B cell (primary cell): Measurements from ENCODE around the gene DPYSL4. TPM values are rescaled to one million over a fixed set of nuclear protein-coding genes. Genes with fewer than 3 reads are reported as not detected.

Source experiments
- ATAC-seq: fragments of 200-7000 bp; cut with Tn5 transposase; one replicate; pipeline ENCODE4 v1.10.0; 2021; ENCODE audit warnings: low read depth, mild to moderate bottlenecking, moderate number of reproducible peaks, moderate library complexity
- CTCF ChIA-PET: fragments of 350-600 bp; sonication (Branson Sonifier 250); formaldehyde crosslinking; loops from one replicate; lab custom pipeline; 2021; ENCODE audit warnings: antibody characterized with exemption, inconsistent platforms; lab: Charles Lee
- POLR2A ChIA-PET: fragments of 350-600 bp; sonication (Branson Sonifier 250); formaldehyde crosslinking; loops from one replicate; lab custom pipeline; 2021; ENCODE audit warnings: antibody characterized with exemption; lab: Charles Lee
- DNase-seq: peaks from one replicate; pipeline ENCODE4 v3.0.0; 2013
- H2AFZ ChIP-seq: 2 replicates; pipeline ENCODE4 v1.6.1; 2012; ENCODE audit warnings: mild to moderate bottlenecking, low read depth, low read length; ENCODE audit not compliant: insufficient read depth, poor library complexity, severe bottlenecking
- H3K27ac ChIP-seq, 2 donors: 1 replicate in 1 of 2; 2 replicates in 1 of 2; pipeline ENCODE4 v1.5.1; 2012 to 2013; ENCODE audit warnings: low read length in 2 of 2, mild to moderate bottlenecking in 2 of 2, moderate library complexity in 1 of 2
- H3K27me3 ChIP-seq, 4 experiments: fragments of 200-600 bp in 1 of 4; sonication (generic) in 1 of 4; replicated peaks in 1 of 4; 1 replicate in 2 of 4; 2 replicates in 2 of 4; pipeline versions ENCODE4 v1.6.1 to v1.7.0; 2013 to 2016; ENCODE audit warnings: low read length in 3 of 4, mild to moderate bottlenecking in 2 of 4, mixed read lengths in 1 of 4, moderate library complexity in 1 of 4; ENCODE audit not compliant: insufficient read depth in 4 of 4, control insufficient read depth in 3 of 4; ENCODE audit errors: control extremely low read depth in 1 of 4
- H3K36me3 ChIP-seq, 2 experiments: replicated peaks in 1 of 2; 1 replicate in 1 of 2; 2 replicates in 1 of 2; pipeline versions ENCODE4 v1.6.1 to v1.7.1; 2013; ENCODE audit warnings: low read length in 1 of 2; ENCODE audit not compliant: insufficient read depth in 2 of 2, control insufficient read depth in 1 of 2; ENCODE audit errors: control extremely low read depth in 1 of 2, extremely low read depth in 1 of 2
- H3K4me1 ChIP-seq, 2 donors: fragments of 200-600 bp in 1 of 2; sonication (generic) in 1 of 2; 1 replicate in 1 of 2; 2 replicates in 1 of 2; pipeline versions ENCODE4 v1.5.1 to v1.6.1; 2013 to 2017; ENCODE audit warnings: low read length in 2 of 2; ENCODE audit not compliant: control insufficient read depth in 2 of 2, insufficient read depth in 2 of 2
- H3K4me2 ChIP-seq: replicated peaks from 2 replicates; pipeline ENCODE3; 2012; ENCODE audit warnings: mild to moderate bottlenecking, low read depth, low read length; ENCODE audit not compliant: poor library complexity, severe bottlenecking
- H3K4me3 ChIP-seq, 5 experiments: fragments of 200-600 bp in 1 of 5; sonication (generic) in 1 of 5; 1 replicate in 3 of 5; 2 replicates in 2 of 5; pipeline versions ENCODE4 v1.5.1 to v1.7.0; 2011 to 2016; ENCODE audit warnings: low read length in 4 of 5, mild to moderate bottlenecking in 4 of 5, low read depth in 2 of 5, control low read depth in 1 of 5, moderate library complexity in 1 of 5; ENCODE audit not compliant: insufficient read depth in 1 of 5; ENCODE audit errors: control extremely low read depth in 1 of 5, extremely low read depth in 1 of 5
- H3K79me2 ChIP-seq: fragments of 200-600 bp; sonication (generic); one replicate; pipeline ENCODE4 v1.6.0; 2016; ENCODE audit warnings: low read length; ENCODE audit not compliant: control insufficient read depth, insufficient read depth
- H3K9ac ChIP-seq: fragments of 200-600 bp; sonication (generic); 2 replicates; pipeline ENCODE4 v1.6.1; 2017; ENCODE audit warnings: mild to moderate bottlenecking, low read length, moderate library complexity
- H3K9me3 ChIP-seq, 3 donors: one replicate each; pipeline versions ENCODE4 v1.6.1 to v1.7.1; 2013; ENCODE audit warnings: low read length in 2 of 3; ENCODE audit not compliant: control insufficient read depth in 2 of 3, insufficient read depth in 1 of 3; ENCODE audit errors: control extremely low read depth in 1 of 3
- H4K20me1 ChIP-seq: 2 replicates; pipeline ENCODE4 v1.6.0; 2012; ENCODE audit warnings: mild to moderate bottlenecking, low read length; ENCODE audit not compliant: insufficient read depth, control insufficient read depth, poor library complexity, severe bottlenecking
- H3K27ac Mint-ChIP-seq: one replicate; pipeline ENCODE4 v1.8.0; 2021; ENCODE audit warnings: mixed read lengths
- H3K27me3 Mint-ChIP-seq: one replicate; pipeline ENCODE4 v1.8.0; 2021; ENCODE audit warnings: mixed read lengths
- H3K4me1 Mint-ChIP-seq: one replicate; pipeline ENCODE4 v1.8.0; 2021; ENCODE audit warnings: mixed read lengths
- H3K4me3 Mint-ChIP-seq: one replicate; pipeline ENCODE4 v1.8.0; 2021; ENCODE audit warnings: mixed read lengths
- H3K9me3 Mint-ChIP-seq: one replicate; pipeline ENCODE4 v1.8.0; 2022; ENCODE audit warnings: mixed read lengths; ENCODE audit not compliant: insufficient read depth
- EZH2 ChIP-seq: IDR thresholded peaks from 2 replicates; pipeline ENCODE4 v1.6.1; 2012; ENCODE audit warnings: borderline replicate concordance, low read depth, mild to moderate bottlenecking, moderate library complexity, low read length; ENCODE audit not compliant: insufficient read depth, poor library complexity, severe bottlenecking
- WGBS: methylation state at CpG from one replicate; pipeline ENCODE4 v1.1.5; 2013; ENCODE audit warnings: missing lambda C conversion rate; ENCODE audit not compliant: insufficient coverage; 5-methylcytosine and 5-hydroxymethylcytosine counted together
- intact Hi-C: fragments of 100-400 bp; cut with micrococcal nuclease; formaldehyde crosslinking; loops from one replicate; pipeline ENCODE4 v1.10.0; 2022
- polyA plus RNA-seq: library from polyadenylated mRNA; depleted of rRNA; stranded (reverse); fragments of >200 nt; gene quantifications from 2 replicates; pipeline ENCODE4 v1.2.3, GENCODE V29; 2012
- total RNA-seq, 2 donors: library from RNA; stranded (reverse); fragments of 120-200 nt in 1 of 2; gene quantifications; 1 replicate in 1 of 2; 2 replicates in 1 of 2; pipeline versions ENCODE4 v1.2.3 to v1.2.4, GENCODE V29; 2013 to 2022
- TF ChIP-seq, protein P1 (sequence below): fragments of 200-600 bp; IDR thresholded peaks from one replicate; pipeline ENCODE4 v1.8.0; 2022; ENCODE audit warnings: antibody characterized with exemption, mild to moderate bottlenecking

DPYSL4 gene
- total and polyA plus RNA-seq, 2 donors (not counting 1 experiment from before 2014, with no cell fraction given) = 0.03 to 0.22 TPM

DNA sequence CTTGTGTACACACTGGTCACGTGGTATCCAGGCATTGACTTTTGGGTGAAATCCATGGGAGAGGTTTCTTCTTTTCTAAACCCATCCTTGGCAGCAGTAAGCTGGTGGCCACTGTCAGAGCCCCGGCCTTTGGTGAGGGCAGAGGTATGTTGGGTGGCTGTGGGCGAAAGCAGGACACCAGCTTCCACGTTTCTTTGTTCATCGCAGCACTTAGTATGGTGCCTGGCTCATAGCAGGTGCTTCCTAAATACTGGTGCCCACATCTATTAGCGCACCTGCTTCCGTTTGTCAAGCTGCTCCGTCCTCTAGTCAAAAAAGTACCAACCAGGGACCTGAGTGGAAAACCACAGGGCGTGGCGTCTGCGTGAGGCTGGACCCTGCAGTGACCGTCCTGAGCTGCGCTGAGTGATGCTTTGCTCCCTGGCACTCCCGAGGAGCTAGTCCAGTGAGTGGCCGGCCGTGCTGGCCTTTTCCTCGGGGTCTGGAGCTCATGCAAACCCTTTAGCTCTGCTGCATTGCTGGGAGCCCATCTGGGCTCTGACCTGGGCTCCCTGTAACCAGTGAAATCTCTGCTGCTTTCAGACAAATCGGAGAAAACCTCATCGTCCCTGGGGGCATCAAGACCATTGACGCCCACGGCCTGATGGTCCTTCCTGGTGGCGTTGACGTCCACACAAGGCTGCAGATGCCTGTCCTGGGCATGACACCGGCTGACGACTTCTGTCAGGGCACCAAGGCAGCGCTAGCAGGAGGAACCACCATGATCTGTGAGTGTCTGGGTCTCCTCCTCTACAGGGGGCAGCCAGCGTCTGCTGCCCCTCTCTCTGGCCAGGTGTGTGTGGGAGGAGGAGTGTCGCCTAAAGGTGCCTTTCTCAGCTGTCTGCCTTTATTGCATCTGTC is 5.6 kb downstream of the DPYSL4 start:
- CTCF ChIA-PET = no interaction called here
- POLR2A ChIA-PET = no interaction called here
- Mint-ChIP-seq H3K27me3 (peaks cover 23% of the 10 kb centered on the region), H3K27ac (no peak overlapping the region), H3K4me1 (peaks cover 2% of the 10 kb centered on the region), H3K9me3 (peaks cover 2% of the 10 kb centered on the region), H3K4me3 (no peak overlapping the region)
- no peak overlapping the region for H2AFZ ChIP-seq
- no peak overlapping the region for H3K4me3 ChIP-seq
- DNase-seq = no peak
- H3K9ac ChIP-seq = no peak overlapping the region
- H4K20me1 ChIP-seq = no peaks in the 10 kb centered on the region
- WGBS = 84% methylated on average over 27 of the region's 28 CpGs
- no peaks in the 10 kb centered on the region for H3K36me3 ChIP-seq
- H3K9me3 ChIP-seq = peaks cover 0 to 12% (median 0%) of the 10 kb centered on the region in 3 donors
- peaks cover 6 to 12% of the 10 kb centered on the region in 2 donors for H3K4me1 ChIP-seq
- peaks cover 0 to 30% (median 10%) of the 10 kb centered on the region in 4 experiments for H3K27me3 ChIP-seq
- no peaks in the 10 kb centered on the region for H3K79me2 ChIP-seq
- ATAC-seq = no peak
- TF ChIP-seq EZH2 = no peak
- TF ChIP-seq, protein P1, sequence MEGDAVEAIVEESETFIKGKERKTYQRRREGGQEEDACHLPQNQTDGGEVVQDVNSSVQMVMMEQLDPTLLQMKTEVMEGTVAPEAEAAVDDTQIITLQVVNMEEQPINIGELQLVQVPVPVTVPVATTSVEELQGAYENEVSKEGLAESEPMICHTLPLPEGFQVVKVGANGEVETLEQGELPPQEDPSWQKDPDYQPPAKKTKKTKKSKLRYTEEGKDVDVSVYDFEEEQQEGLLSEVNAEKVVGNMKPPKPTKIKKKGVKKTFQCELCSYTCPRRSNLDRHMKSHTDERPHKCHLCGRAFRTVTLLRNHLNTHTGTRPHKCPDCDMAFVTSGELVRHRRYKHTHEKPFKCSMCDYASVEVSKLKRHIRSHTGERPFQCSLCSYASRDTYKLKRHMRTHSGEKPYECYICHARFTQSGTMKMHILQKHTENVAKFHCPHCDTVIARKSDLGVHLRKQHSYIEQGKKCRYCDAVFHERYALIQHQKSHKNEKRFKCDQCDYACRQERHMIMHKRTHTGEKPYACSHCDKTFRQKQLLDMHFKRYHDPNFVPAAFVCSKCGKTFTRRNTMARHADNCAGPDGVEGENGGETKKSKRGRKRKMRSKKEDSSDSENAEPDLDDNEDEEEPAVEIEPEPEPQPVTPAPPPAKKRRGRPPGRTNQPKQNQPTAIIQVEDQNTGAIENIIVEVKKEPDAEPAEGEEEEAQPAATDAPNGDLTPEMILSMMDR = no peak
- H3K27ac ChIP-seq = no peak overlapping the region
- H3K4me2 ChIP-seq = no peak overlapping the region
- intact Hi-C loops = no loop called here
